ENCODE results near the gene C15orf61.

Gene C15orf61

DNA sequence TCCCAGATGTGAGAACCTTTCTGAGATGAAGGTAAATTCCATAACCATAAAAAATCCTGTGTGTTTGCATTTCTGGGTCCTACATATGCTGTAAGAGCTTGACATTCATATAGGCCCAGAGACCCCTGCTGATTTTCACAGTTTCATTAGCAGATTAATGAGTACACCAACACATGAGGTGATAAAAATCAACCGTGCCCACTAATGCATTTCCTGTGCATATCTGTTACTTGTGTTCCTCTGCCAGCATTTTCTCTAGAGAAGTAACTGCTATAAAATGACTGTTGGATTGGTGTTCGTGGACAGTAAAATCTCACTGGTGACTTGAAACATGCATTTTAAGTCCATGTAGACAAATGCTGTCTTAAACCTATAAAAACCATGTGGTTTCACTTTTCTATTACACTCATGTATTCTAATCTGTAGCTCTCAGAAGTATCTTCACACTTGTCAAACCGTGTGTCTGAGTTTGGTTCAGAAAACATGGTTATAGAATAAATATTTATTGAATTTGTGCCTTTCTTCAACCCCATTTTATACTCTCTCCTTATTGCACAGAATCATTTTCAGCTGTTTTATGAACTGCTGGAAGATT is 36.1 kb downstream of the C15orf61 start:
- H3K4me3 ChIP-seq (ENCODE audit: low read depth, low read length) = no peak overlapping the region
- no peak for DNase-seq (ENCODE audit: low read depth)
- TF ChIP-seq, protein P1, sequence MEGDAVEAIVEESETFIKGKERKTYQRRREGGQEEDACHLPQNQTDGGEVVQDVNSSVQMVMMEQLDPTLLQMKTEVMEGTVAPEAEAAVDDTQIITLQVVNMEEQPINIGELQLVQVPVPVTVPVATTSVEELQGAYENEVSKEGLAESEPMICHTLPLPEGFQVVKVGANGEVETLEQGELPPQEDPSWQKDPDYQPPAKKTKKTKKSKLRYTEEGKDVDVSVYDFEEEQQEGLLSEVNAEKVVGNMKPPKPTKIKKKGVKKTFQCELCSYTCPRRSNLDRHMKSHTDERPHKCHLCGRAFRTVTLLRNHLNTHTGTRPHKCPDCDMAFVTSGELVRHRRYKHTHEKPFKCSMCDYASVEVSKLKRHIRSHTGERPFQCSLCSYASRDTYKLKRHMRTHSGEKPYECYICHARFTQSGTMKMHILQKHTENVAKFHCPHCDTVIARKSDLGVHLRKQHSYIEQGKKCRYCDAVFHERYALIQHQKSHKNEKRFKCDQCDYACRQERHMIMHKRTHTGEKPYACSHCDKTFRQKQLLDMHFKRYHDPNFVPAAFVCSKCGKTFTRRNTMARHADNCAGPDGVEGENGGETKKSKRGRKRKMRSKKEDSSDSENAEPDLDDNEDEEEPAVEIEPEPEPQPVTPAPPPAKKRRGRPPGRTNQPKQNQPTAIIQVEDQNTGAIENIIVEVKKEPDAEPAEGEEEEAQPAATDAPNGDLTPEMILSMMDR (IDR thresholded peaks at IDR 0.05; ENCODE audit: control insufficient read depth, extremely low read depth, insufficient read depth) = no peak

DNA sequence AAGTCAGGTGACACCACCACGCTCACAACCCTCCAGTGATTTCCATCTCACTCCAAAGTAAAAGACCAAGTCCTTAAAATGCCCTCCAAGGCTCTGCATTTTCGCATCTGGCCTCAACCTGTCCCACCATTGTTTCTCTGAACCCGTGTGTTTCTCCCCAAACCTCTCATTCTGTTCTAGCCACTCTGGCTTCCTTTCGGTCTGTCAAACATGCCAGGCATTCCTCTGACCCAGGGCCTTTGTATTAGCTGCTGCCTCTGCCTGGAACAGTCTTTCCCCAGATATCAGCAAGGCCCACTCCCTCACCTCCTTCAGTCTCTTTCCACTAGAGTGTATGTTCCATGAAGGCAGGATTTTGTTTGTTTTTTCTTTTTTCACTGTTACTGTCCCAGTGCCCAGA is 37.6 kb downstream of the C15orf61 start:
- H3K4me3 ChIP-seq (ENCODE audit: low read depth, low read length) = no peak overlapping the region
- DNase-seq (ENCODE audit: low read depth) = no peak
- TF ChIP-seq, protein P1 (IDR thresholded peaks at IDR 0.05; ENCODE audit: control insufficient read depth, extremely low read depth, insufficient read depth) = no peak

DNA sequence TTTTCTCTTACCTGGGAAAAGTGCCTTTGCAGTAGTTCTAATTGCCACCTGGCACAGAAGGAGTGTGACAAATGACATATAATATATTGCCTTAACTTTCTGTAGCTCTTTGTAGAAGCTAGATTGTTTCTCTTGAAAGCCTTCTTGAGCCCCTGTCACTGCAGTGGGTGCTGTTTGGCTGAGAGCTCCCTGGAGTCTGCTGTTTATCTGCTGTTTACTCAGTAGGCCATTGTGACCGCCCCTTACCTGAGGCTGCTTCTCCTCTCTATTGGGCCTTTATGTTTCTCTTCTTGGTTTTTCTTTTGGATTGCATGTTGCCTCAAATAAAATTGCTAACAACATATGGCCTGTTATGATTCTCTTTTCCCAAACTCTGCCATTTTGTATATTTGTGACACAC is 38.2 kb downstream of the C15orf61 start:
- H3K4me3 ChIP-seq (ENCODE audit: low read depth, low read length) = no peak overlapping the region
- TF ChIP-seq, protein P1 (IDR thresholded peaks at IDR 0.05; ENCODE audit: control insufficient read depth, extremely low read depth, insufficient read depth) = no peak
- no peak for DNase-seq (ENCODE audit: low read depth)

DNA sequence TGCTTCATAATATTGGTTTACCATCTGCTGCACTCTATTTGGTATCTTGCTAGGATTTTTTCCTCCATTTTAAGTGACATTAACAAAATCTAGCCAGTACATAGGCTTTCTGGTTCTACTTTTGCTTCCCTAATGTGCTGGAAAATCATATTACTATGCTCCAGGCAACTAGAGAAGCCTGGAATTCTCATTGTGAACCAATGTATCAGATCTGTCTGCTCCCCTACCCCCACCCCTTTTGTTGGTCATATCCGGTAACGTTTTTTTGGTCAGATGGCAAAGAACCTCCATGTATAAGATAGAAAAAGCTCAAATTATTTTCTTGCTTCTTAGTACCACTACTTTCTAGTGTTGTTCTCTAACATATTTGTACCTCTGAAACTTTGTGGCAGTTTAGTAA is 38.6 kb downstream of the C15orf61 start:
- no peak overlapping the region for H3K4me3 ChIP-seq (ENCODE audit: low read depth, low read length)
- DNase-seq (ENCODE audit: low read depth) = no peak
- TF ChIP-seq, protein P1 (IDR thresholded peaks at IDR 0.05; ENCODE audit: control insufficient read depth, extremely low read depth, insufficient read depth) = no peak

DNA sequence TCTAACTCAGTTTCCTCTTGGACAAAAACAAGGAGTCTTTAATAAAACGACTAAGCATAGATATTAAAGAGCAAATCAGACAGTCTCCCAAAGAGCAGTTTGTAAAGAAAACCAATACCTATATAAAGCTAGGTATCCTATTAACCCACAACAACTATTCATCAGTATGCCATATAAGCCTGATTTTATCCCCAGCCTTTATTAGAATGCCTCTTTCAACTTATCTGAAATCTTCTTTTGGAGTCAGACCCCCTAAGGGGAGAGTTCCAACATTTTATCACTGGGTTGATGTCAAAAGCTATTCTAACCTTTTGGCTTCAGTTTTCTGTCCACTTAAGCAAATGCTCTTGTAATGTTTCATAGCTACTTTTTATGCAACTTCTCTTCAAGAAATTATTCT is 39.4 kb downstream of the C15orf61 start:
- no peak overlapping the region for H3K4me3 ChIP-seq (ENCODE audit: low read depth, low read length)
- no peak for DNase-seq (ENCODE audit: low read depth)
- TF ChIP-seq, protein P1 (IDR thresholded peaks at IDR 0.05; ENCODE audit: control insufficient read depth, extremely low read depth, insufficient read depth) = no peak

DNA sequence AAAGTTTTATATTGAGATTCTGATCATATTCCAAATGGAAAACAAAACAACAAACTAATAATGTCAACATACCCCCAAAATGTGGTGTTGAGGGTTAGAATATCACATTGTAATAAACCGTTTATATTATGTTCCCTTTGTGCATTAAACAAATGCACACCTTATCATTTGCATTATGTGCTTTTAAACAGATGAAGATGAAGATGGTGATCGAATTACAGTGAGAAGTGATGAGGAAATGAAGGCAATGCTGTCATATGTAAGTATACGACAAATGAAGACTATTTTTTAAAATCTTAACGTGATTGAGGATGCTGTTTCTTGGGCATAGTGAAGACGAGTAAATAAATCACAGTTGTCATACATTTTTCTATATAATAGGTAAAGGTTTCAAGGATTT is 42.2 kb downstream of the C15orf61 start:
- DNase-seq (ENCODE audit: low read depth) = no peak
- no peak overlapping the region for H3K4me3 ChIP-seq (ENCODE audit: low read depth, low read length)
- TF ChIP-seq, protein P1 (IDR thresholded peaks at IDR 0.05; ENCODE audit: control insufficient read depth, extremely low read depth, insufficient read depth) = no peak

Measured in LNCaP clone FGC (cell line).